Measurements from ENCODE around the gene KDM2A. TPM values are rescaled to one million over a fixed set of nuclear protein-coding genes. Genes with fewer than 3 reads are reported as not detected.

The KDM2A gene
- total and polyA plus RNA-seq, 2 of the 13 experiments (the other 11 are each of a cell fraction or from before 2014, with no cell fraction given) = 31.3 to 31.4 TPM

DNA sequence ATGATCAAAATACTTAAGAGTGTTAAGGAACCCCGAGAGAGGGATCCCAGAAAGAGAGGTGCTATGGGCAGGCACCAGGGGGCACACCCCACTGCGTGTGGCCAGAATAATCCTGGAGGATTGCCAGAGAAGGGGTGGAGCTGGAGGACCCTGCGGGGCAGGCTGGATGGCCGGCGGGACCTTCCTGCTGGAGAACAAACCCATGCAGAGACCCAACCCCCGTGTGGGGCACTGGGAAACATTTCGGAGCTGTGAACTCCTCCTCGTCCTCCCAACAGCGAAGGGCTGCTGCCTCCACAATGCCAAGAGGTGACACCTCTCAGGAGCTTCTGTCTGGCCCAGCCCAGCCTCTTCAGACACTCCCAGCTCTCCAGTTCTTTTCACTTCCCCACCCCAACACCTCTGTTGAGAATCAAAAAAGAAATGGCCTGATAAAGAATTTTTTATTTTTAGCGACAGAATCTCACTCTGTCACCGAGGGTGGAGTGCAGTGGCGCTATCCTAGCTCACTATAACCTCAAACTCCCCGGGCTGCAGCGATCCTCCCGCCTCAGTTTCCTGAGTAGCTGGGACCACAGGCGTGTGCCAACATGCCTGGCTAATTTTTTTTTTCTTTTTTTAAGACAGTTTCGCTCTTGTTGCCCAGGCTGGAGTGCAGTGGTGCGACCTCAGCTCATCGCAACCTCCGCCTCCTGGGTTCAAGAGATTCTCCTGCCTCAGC, 36.8 kb upstream of the KDM2A start (continued):
- TF ChIP-seq, protein P1, sequence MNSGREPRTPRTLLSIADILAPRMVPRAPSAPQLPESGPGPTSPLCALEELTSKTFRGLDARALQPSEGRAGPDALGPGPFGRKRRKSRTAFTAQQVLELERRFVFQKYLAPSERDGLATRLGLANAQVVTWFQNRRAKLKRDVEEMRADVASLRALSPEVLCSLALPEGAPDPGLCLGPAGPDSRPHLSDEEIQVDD (CRISPR knock-in tag; IDR thresholded peaks at IDR 0.05; ENCODE audit: borderline replicate concordance) = no peak
- TF ChIP-seq, protein P2, sequence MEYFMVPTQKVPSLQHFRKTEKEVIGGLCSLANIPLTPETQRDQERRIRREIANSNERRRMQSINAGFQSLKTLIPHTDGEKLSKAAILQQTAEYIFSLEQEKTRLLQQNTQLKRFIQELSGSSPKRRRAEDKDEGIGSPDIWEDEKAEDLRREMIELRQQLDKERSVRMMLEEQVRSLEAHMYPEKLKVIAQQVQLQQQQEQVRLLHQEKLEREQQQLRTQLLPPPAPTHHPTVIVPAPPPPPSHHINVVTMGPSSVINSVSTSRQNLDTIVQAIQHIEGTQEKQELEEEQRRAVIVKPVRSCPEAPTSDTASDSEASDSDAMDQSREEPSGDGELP (IDR thresholded peaks at IDR 0.05; ENCODE audit: borderline replicate concordance, low read depth) = 0 out of 2 replicates have a peak, but pooled peaks have one; percentile 8
- TF ChIP-seq, protein P3, sequence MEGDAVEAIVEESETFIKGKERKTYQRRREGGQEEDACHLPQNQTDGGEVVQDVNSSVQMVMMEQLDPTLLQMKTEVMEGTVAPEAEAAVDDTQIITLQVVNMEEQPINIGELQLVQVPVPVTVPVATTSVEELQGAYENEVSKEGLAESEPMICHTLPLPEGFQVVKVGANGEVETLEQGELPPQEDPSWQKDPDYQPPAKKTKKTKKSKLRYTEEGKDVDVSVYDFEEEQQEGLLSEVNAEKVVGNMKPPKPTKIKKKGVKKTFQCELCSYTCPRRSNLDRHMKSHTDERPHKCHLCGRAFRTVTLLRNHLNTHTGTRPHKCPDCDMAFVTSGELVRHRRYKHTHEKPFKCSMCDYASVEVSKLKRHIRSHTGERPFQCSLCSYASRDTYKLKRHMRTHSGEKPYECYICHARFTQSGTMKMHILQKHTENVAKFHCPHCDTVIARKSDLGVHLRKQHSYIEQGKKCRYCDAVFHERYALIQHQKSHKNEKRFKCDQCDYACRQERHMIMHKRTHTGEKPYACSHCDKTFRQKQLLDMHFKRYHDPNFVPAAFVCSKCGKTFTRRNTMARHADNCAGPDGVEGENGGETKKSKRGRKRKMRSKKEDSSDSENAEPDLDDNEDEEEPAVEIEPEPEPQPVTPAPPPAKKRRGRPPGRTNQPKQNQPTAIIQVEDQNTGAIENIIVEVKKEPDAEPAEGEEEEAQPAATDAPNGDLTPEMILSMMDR (CRISPR knock-in tag; IDR thresholded peaks at IDR 0.05) = peak; percentile 50
- TF ChIP-seq ZNF547 (CRISPR knock-in tag; IDR thresholded peaks at IDR 0.05) = 0 out of 2 replicates have a peak, but pooled peaks have one; percentile 41
- TF ChIP-seq, protein P4, sequence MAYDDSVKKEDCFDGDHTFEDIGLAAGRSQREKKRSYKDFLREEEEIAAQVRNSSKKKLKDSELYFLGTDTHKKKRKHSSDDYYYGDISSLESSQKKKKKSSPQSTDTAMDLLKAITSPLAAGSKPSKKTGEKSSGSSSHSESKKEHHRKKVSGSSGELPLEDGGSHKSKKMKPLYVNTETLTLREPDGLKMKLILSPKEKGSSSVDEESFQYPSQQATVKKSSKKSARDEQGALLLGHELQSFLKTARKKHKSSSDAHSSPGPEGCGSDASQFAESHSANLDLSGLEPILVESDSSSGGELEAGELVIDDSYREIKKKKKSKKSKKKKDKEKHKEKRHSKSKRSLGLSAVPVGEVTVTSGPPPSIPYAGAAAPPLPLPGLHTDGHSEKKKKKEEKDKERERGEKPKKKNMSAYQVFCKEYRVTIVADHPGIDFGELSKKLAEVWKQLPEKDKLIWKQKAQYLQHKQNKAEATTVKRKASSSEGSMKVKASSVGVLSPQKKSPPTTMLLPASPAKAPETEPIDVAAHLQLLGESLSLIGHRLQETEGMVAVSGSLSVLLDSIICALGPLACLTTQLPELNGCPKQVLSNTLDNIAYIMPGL (CRISPR knock-in tag; IDR thresholded peaks at IDR 0.05; ENCODE audit: borderline replicate concordance in 1 of 2, low read depth in 1 of 2) = 0 out of 4 replicates have a peak, but pooled peaks of 1 of the 2 experiments have one; percentile 39
